ENCODE results near the gene LCN2.

- TF ChIP-seq, protein P1, sequence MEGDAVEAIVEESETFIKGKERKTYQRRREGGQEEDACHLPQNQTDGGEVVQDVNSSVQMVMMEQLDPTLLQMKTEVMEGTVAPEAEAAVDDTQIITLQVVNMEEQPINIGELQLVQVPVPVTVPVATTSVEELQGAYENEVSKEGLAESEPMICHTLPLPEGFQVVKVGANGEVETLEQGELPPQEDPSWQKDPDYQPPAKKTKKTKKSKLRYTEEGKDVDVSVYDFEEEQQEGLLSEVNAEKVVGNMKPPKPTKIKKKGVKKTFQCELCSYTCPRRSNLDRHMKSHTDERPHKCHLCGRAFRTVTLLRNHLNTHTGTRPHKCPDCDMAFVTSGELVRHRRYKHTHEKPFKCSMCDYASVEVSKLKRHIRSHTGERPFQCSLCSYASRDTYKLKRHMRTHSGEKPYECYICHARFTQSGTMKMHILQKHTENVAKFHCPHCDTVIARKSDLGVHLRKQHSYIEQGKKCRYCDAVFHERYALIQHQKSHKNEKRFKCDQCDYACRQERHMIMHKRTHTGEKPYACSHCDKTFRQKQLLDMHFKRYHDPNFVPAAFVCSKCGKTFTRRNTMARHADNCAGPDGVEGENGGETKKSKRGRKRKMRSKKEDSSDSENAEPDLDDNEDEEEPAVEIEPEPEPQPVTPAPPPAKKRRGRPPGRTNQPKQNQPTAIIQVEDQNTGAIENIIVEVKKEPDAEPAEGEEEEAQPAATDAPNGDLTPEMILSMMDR (conservative IDR thresholded peaks at IDR 0.05; ENCODE audit: low read depth, low read length): no peak
- no peak for TF ChIP-seq EZH2 (IDR thresholded peaks at IDR 0.05; ENCODE audit: borderline replicate concordance, low read depth, low read length, poor library complexity, severe bottlenecking)
Observed at GRCh38 chr9:128162215-128163026, 13.2 kb downstream of the LCN2 start.
